Trophoblast cell (in vitro differentiated cells and primary cell): Measurements from ENCODE around the gene UQCC2.
A peak's percentile ranks its signal among the peaks of the same experiment; 100 is the strongest.

Experiments used
- DNase-seq, 2 donors: peaks; one replicate each; pipeline ENCODE4 v3.0.0-alpha.2; 2016
- H2AFZ ChIP-seq: 2 replicates; pipeline ENCODE4 v1.6.1; 2013; ENCODE audit warnings: low read length, moderate library complexity, mild to moderate bottlenecking; ENCODE audit not compliant: insufficient read depth, poor library complexity
- H2AK5ac ChIP-seq: 2 replicates; pipeline ENCODE4 v1.6.1; 2013; ENCODE audit warnings: mild to moderate bottlenecking, low read length
- H2BK120ac ChIP-seq: 2 replicates; pipeline ENCODE4 v1.6.1; 2013; ENCODE audit warnings: low read length, mild to moderate bottlenecking, moderate library complexity; ENCODE audit not compliant: insufficient read depth, poor library complexity
- H2BK12ac ChIP-seq: 2 replicates; pipeline ENCODE4 v1.6.1; 2013; ENCODE audit warnings: mild to moderate bottlenecking, low read length, moderate library complexity
- H2BK5ac ChIP-seq: 2 replicates; pipeline ENCODE4 v1.6.1; 2013; ENCODE audit warnings: low read length, low read depth, moderate library complexity, mild to moderate bottlenecking; ENCODE audit not compliant: poor library complexity
- H3K14ac ChIP-seq: 2 replicates; pipeline ENCODE4 v1.6.1; 2013; ENCODE audit warnings: mild to moderate bottlenecking, low read length
- H3K18ac ChIP-seq: 2 replicates; pipeline ENCODE4 v1.6.1; 2013; ENCODE audit warnings: mild to moderate bottlenecking, low read length
- H3K23ac ChIP-seq: 2 replicates; pipeline ENCODE4 v1.6.1; 2013; ENCODE audit warnings: low read length
- H3K27ac ChIP-seq: 2 replicates; pipeline ENCODE4 v1.5.1; 2013; ENCODE audit warnings: low read depth, mild to moderate bottlenecking, inconsistent platforms, low read length, moderate library complexity
- H3K27me3 ChIP-seq: 2 replicates; pipeline ENCODE4 v1.6.1; 2013; ENCODE audit warnings: inconsistent platforms, mild to moderate bottlenecking, low read length, moderate library complexity; ENCODE audit not compliant: insufficient read depth
- H3K36me3 ChIP-seq, 2 experiments: 1 replicate in 1 of 2; 2 replicates in 1 of 2; pipeline ENCODE4 v1.6.1; 2013; ENCODE audit warnings: low read length in 2 of 2, mild to moderate bottlenecking in 2 of 2, moderate library complexity in 1 of 2; ENCODE audit not compliant: insufficient read depth in 2 of 2, control insufficient read depth in 1 of 2
- H3K4ac ChIP-seq: 2 replicates; pipeline ENCODE4 v1.6.1; 2013; ENCODE audit warnings: low read depth, mild to moderate bottlenecking, low read length, moderate library complexity
- H3K4me1 ChIP-seq, 2 experiments: 1 replicate in 1 of 2; 2 replicates in 1 of 2; pipeline ENCODE4 v1.6.1; 2013; ENCODE audit warnings: low read length in 2 of 2, mild to moderate bottlenecking in 2 of 2, moderate library complexity in 1 of 2; ENCODE audit not compliant: insufficient read depth in 2 of 2, control insufficient read depth in 1 of 2
- H3K4me2 ChIP-seq: 2 replicates; pipeline ENCODE4 v1.6.1; 2013; ENCODE audit warnings: inconsistent platforms, mild to moderate bottlenecking, low read length, moderate library complexity
- H3K4me3 ChIP-seq: 2 replicates; pipeline ENCODE4 v1.5.1; 2013; ENCODE audit warnings: mild to moderate bottlenecking, low read depth, low read length, inconsistent platforms
- H3K79me1 ChIP-seq: one replicate; pipeline ENCODE4 v1.6.1; 2013; ENCODE audit warnings: low read length
- H3K79me2 ChIP-seq: 2 replicates; pipeline ENCODE4 v1.6.1; 2013; ENCODE audit warnings: low read length, mild to moderate bottlenecking; ENCODE audit not compliant: control insufficient read depth, insufficient read depth, poor library complexity
- H3K9ac ChIP-seq: 2 replicates; pipeline ENCODE4 v1.6.1; 2013; ENCODE audit warnings: mild to moderate bottlenecking, low read length
- H3K9me3 ChIP-seq: 2 replicates; pipeline ENCODE4 v1.6.1; 2013; ENCODE audit warnings: low read depth, mild to moderate bottlenecking, control low read depth, inconsistent platforms, low read length; ENCODE audit not compliant: insufficient read depth
- H4K12ac ChIP-seq: 2 replicates; pipeline ENCODE4 v1.6.1; 2013; ENCODE audit warnings: low read depth, mild to moderate bottlenecking, low read length, moderate library complexity
- H4K8ac ChIP-seq: 2 replicates; pipeline ENCODE4 v1.6.1; 2013; ENCODE audit warnings: low read depth, mild to moderate bottlenecking, low read length, moderate library complexity
- H4K91ac ChIP-seq: one replicate; pipeline ENCODE4 v1.6.1; 2013; ENCODE audit warnings: low read depth, mild to moderate bottlenecking, low read length, moderate library complexity
- WGBS: extraction: QIAGEN DNeasy Blood & Tissue Kit; methylation state at CpG from one replicate; pipeline ENCODE4 v1.1.7; 2013; ENCODE audit warnings: missing lambda C conversion rate; ENCODE audit not compliant: insufficient read length, insufficient coverage; ENCODE audit errors: extremely low coverage; 5-methylcytosine and 5-hydroxymethylcytosine counted together

Gene UQCC2

DNA sequence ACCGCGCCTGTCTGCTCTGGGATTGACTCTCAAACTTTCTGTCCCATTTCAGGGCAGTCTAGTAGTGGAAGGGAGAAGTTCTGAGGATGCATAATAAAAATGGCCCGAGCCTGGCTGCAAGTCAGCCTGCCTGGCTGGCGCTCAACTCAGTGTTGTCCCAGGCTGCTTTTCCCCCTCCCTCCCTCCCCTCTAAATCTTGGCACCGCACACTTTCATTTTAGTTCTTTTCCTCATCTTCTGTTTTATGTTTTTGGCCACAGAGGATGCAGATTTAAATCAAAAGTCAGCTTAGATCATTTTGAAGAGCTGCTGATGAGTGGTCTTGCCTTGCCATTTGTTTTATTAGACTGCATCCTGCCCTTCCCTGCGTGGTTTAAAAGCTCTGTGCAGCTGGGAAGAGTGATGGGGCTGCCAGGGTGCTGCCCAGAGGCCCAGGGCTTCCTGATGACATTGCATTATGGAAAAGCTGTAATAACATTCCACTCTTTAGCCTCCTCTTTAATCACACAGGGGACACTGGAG is 6.5 kb upstream of the UQCC2 start:
- Histone ChIP-seq H4K91ac (no peak overlapping the region), H3K4me3 (no peak overlapping the region), H3K79me2 (no peaks in the 10 kb centered on the region), H3K36me3 (no peaks in the 10 kb centered on the region), H3K27me3 (no peaks in the 10 kb centered on the region), H2AK5ac (no peak overlapping the region), H3K27ac (no peak overlapping the region), H2BK5ac (no peak overlapping the region), H3K23ac (no peak overlapping the region), H3K9me3 (no peaks in the 10 kb centered on the region), H3K4me2 (no peak overlapping the region), H3K18ac (no peak overlapping the region), H2BK12ac (no peak overlapping the region), H3K4ac (no peak overlapping the region), H4K8ac (no peak overlapping the region), H4K12ac (no peak overlapping the region), H3K9ac (no peak overlapping the region), H2BK120ac (no peak overlapping the region), H2AFZ (no peak overlapping the region), H3K14ac (no peak overlapping the region), H3K79me1 (no peaks in the 10 kb centered on the region), H3K4me1 (no peaks in the 10 kb centered on the region)
- no peak for DNase-seq
- no CpG with 5 or more reads among the region's 6 CpGs for WGBS

DNA sequence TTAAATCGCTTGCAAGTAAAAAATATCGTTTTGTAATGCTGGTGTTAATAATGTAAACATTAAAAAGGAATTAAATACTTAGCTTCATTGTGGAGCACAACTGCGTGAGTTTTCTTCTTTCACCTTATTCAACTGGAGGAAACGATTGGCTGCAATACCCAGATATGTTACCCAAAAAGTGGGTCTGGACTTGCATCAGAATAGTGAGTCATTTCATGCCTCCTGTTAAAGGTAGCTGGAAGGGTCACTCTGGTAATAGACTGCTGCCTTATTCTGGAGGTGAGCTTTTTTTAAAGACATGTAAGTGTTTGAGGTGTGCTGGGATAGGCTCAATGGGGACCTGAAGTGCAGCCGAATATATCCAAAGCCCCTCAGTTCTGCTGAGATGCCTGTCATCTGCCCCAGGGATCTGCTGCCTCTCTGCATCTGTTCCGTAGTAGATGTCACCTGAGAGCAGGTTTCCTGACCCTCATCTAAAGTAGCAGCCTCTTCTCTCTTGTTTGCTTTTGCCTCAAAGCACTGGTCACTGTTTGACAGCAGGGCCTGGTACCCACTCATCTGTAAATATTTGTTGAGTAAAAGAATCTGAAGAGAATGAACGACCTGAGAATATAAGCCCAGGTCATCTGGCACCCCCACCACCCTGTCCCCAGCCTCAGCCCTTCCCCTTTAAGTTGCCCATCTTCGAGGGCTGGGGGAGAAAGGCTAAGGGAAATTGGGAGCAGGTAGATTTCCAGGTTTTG is 5.6 kb upstream of the UQCC2 start:
- H3K27me3 ChIP-seq = no peaks in the 10 kb centered on the region
- no peak overlapping the region for H4K8ac ChIP-seq
- H3K9me3 ChIP-seq = no peaks in the 10 kb centered on the region
- DNase-seq = peak in 1 of 2 donors; percentile 11
- no peaks in the 10 kb centered on the region for H3K79me2 ChIP-seq
- no peak overlapping the region for H2BK120ac ChIP-seq
- no peak overlapping the region for H3K9ac ChIP-seq
- H3K14ac ChIP-seq = no peak overlapping the region
- H3K4ac ChIP-seq = no peak overlapping the region
- H2BK5ac ChIP-seq = no peak overlapping the region
- H4K12ac ChIP-seq = no peak overlapping the region
- H3K36me3 ChIP-seq = no peaks in the 10 kb centered on the region
- H3K4me1 ChIP-seq = no peaks in the 10 kb centered on the region
- H2AFZ ChIP-seq = no peak overlapping the region
- H3K4me2 ChIP-seq = no peak overlapping the region
- no peak overlapping the region for H2BK12ac ChIP-seq
- H3K18ac ChIP-seq = no peak overlapping the region
- H3K79me1 ChIP-seq = no peaks in the 10 kb centered on the region
- H4K91ac ChIP-seq = no peak overlapping the region
- no peak overlapping the region for H3K4me3 ChIP-seq
- WGBS = no CpG with 5 or more reads among the region's 8 CpGs
- no peak overlapping the region for H2AK5ac ChIP-seq
- H3K27ac ChIP-seq = no peak overlapping the region
- no peak overlapping the region for H3K23ac ChIP-seq

DNA sequence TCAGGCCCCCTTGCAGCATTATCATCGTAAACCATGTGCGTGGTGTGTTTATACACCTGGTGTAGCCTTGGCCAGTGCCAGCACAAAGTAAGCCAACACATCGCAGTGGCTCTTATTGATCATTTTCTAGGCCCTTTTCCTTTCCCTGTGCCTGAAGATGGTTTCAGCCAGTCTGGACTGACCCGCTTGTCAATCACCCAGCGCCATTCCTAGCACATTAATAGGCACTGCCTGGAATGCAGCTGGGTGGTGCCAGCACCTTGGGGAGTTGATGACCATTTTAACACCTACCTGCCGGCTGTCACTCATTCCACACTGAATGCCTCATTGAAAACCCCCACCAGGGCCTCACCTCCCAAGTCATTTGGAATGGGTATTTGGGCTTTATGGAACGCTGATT is 4.9 kb upstream of the UQCC2 start:
- Histone ChIP-seq H4K12ac (no peak overlapping the region), H3K4me3 (no peak overlapping the region), H3K4me1 (peaks cover 0 to 3% of the 10 kb centered on the region in 2 experiments), H3K18ac (no peak overlapping the region), H3K27ac (no peak overlapping the region), H3K79me1 (peaks cover 1% of the 10 kb centered on the region), H3K9me3 (no peaks in the 10 kb centered on the region), H3K4ac (no peak overlapping the region), H3K79me2 (peaks cover under 1% of the 10 kb centered on the region), H2AK5ac (no peak overlapping the region), H2BK12ac (no peak overlapping the region), H3K4me2 (no peak overlapping the region), H3K9ac (peak overlapping the region; percentile 25), H4K91ac (no peak overlapping the region), H4K8ac (no peak overlapping the region), H3K14ac (no peak overlapping the region), H2AFZ (no peak overlapping the region), H3K23ac (no peak overlapping the region), H3K27me3 (no peaks in the 10 kb centered on the region), H2BK120ac (no peak overlapping the region), H3K36me3 (no peaks in the 10 kb centered on the region), H2BK5ac (no peak overlapping the region)
- WGBS = no CpG with 5 or more reads among the region's 7 CpGs
- peak; percentile 83 to 84 for DNase-seq

DNA sequence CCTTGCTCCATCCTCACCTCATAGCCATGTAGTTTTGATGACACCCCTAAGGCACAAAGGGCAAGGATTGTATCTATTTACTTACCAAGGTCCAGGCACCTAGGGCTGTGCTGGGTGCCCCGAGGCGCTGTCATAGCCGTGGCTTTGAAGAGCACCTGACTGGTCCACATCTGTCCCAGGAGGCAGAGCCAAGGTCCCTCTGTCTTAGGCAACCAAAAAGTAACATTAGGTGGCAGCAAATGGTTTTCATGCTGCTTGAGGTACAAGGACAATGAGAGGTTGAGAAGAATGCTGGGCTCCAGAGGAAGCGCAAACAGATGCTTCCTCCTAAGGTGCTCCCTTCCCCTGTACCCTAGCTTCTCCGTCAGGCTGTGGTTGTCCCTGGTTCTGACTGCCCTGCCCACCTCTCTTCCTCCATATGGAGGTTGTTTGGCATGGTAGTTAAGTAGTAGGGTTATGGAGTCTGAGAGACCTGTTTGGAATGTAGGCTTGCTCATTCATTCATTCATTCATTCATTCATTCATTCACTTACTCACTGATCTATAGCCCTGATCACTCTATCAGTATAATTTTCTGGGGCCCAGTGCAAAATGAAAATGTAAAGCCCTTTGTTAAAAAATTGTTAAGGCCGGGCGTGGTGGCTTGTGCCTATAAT is 3.0 kb upstream of the UQCC2 start:
- Histone ChIP-seq H2AFZ (no peak overlapping the region), H2BK120ac (no peak overlapping the region), H3K14ac (no peak overlapping the region), H3K79me1 (peaks cover 3% of the 10 kb centered on the region), H4K12ac (no peak overlapping the region), H3K4me3 (no peak overlapping the region), H2BK5ac (no peak overlapping the region), H2AK5ac (no peak overlapping the region), H3K9me3 (no peaks in the 10 kb centered on the region), H3K9ac (no peak overlapping the region), H3K23ac (peak overlapping the region; percentile 50), H3K4me2 (no peak overlapping the region), H3K27me3 (no peaks in the 10 kb centered on the region), H4K8ac (no peak overlapping the region), H3K27ac (no peak overlapping the region), H3K79me2 (peaks cover 2% of the 10 kb centered on the region), H2BK12ac (no peak overlapping the region), H3K18ac (no peak overlapping the region), H3K4me1 (peaks cover 4 to 13% of the 10 kb centered on the region in 2 experiments), H3K4ac (no peak overlapping the region), H3K36me3 (peaks cover 1 to 3% of the 10 kb centered on the region in 2 experiments), H4K91ac (no peak overlapping the region)
- peak in 1 of 2 donors; percentile 13 for DNase-seq
- WGBS = no CpG with 5 or more reads among the region's 7 CpGs
